NCI-H146 treated with DMSO at 0.1 percent for 48 hours (cell line): ENCODE measurements around the gene MEIOB.

Experiments
- DNase-seq: peaks from one replicate; lab custom pipeline; 2025; ENCODE audit not compliant: unreplicated experiment; lab: John Stamatoyannopoulos, UW

Gene MEIOB

GRCh38 chr16:1832838-1833454, 39.0 kb downstream of the MEIOB start:
- DNase-seq, result peak; percentile 87

GRCh38 chr16:1831186-1832075, 40.5 kb downstream of the MEIOB start:
- DNase-seq, result no peak

- no peak for DNase-seq
Measured at GRCh38 chr16:1830213-1830612, 41.8 kb downstream of the MEIOB start.

- DNase-seq, result no peak
Measured at GRCh38 chr16:1828645-1829410, 43.1 kb downstream of the MEIOB start.

- DNase-seq, result peak; percentile 89
Measured at GRCh38 chr16:1826691-1827573, 45.0 kb downstream of the MEIOB start, which contains the start of the genes FAHD1 and HAGH. Gene FAHD1 (plus strand): TSS chr16:1827206. CDS start chr16:1827239, 33 bp downstream. Gene HAGH (minus strand): TSS chr16:1826825. CDS start chr16:1826787, 38 bp downstream.

- no peak for DNase-seq
Measured at GRCh38 chr16:1825864-1826690, 45.9 kb downstream of the MEIOB start.

- no peak for DNase-seq
Measured at GRCh38 chr16:1825381-1825863, 46.5 kb downstream of the MEIOB start.

- no peak for DNase-seq
Measured at GRCh38 chr16:1823821-1824220, 48.1 kb downstream of the MEIOB start.

- DNase-seq, result no peak
Measured at GRCh38 chr16:1822801-1823200, 49.2 kb downstream of the MEIOB start.

- DNase-seq, result no peak
Measured at GRCh38 chr16:1821861-1822611, 49.9 kb downstream of the MEIOB start.

- DNase-seq, result no peak
Measured at GRCh38 chr16:1820946-1821290, 51.0 kb downstream of the MEIOB start.

GRCh38 chr16:1820096-1820945, 51.6 kb downstream of the MEIOB start:
- no peak for DNase-seq

- DNase-seq, result no peak
Measured at GRCh38 chr16:1819611-1820010, 52.4 kb downstream of the MEIOB start.

GRCh38 chr16:1818873-1819525, 53.0 kb downstream of the MEIOB start:
- no peak for DNase-seq

GRCh38 chr16:1818204-1818872, 53.6 kb downstream of the MEIOB start:
- no peak for DNase-seq

GRCh38 chr16:1817716-1818115, 54.2 kb downstream of the MEIOB start:
- DNase-seq, result no peak

- no peak for DNase-seq
Measured at GRCh38 chr16:1817276-1817589, 54.7 kb downstream of the MEIOB start.
